NT2/D1 (cell line): Measurements from ENCODE around the gene BIK.

ENCODE experiments used
- SUZ12 ChIP-seq: IDR thresholded peaks from 2 replicates; pipeline ENCODE4 v1.6.1; 2011; ENCODE audit not compliant: insufficient read length, insufficient read depth; ENCODE audit errors: extremely low read depth
- YY1 ChIP-seq: IDR thresholded peaks from 2 replicates; pipeline ENCODE4 v1.6.1; 2011; ENCODE audit not compliant: insufficient read length, insufficient read depth

GRCh38 chr22:43077121-43077877, 33.3 kb upstream of the BIK start:
- no peak for TF ChIP-seq YY1
- no peak for TF ChIP-seq SUZ12
